ENCODE data around the gene CCDC102A. TPM values are rescaled to one million over a fixed set of nuclear protein-coding genes. Genes with fewer than 3 reads are reported as not detected.
A peak's percentile ranks its signal among the peaks of the same experiment; 100 is the strongest.

CCDC102A gene
- polyA plus RNA-seq, 1 experiment: 7.1 TPM

DNA sequence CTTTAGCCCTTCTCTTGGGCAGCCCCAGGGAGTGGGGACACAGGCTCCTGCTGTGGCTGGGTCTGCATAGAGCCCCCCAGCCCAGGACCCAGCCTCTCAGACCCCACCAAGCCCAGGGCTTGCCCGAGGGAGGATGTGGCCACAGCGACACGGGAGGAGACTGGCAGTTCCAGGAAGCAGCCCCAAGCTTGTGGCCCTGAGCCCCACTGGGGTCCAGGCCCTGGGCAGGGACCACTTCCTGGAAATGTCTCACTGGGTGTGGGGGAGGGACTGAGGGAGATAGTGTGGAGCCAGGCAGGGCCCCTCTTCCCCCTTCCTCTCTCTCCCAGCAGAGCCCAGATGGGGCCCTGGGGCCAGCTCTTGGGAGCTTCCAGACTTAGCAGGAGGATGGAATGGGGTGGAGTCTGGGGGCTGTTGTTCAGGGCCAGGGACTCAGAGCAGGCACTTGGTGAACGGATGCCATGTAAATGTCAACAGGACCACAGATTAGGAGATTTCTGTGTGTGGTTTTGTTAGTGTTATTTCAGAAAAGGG is 41.4 kb upstream of the CCDC102A start:
- Histone ChIP-seq H3K27me3 (ENCODE audit: control insufficient read depth, insufficient read depth, low read length) (peaks cover 15% of the 10 kb centered on the region), H3K4me3 (ENCODE audit: low read depth, low read length) (no peak overlapping the region), H3K9me3 (ENCODE audit: control insufficient read depth, insufficient read depth, low read length) (no peaks in the 10 kb centered on the region), H3K27ac (ENCODE audit: low read depth, low read length) (no peak overlapping the region)
- DNase-seq (ENCODE audit: low read depth, low spot score): no peak
- ChIA-PET CTCF (interaction anchor here (1.4 to 5.1 kb wide), 6 partner anchors 13 to 159 kb away, joined by 5 to 93 read pairs (median 12); partner anchors contain the start of gene KATNB1), POLR2A (no interaction called here)
- TF ChIP-seq, protein P1, sequence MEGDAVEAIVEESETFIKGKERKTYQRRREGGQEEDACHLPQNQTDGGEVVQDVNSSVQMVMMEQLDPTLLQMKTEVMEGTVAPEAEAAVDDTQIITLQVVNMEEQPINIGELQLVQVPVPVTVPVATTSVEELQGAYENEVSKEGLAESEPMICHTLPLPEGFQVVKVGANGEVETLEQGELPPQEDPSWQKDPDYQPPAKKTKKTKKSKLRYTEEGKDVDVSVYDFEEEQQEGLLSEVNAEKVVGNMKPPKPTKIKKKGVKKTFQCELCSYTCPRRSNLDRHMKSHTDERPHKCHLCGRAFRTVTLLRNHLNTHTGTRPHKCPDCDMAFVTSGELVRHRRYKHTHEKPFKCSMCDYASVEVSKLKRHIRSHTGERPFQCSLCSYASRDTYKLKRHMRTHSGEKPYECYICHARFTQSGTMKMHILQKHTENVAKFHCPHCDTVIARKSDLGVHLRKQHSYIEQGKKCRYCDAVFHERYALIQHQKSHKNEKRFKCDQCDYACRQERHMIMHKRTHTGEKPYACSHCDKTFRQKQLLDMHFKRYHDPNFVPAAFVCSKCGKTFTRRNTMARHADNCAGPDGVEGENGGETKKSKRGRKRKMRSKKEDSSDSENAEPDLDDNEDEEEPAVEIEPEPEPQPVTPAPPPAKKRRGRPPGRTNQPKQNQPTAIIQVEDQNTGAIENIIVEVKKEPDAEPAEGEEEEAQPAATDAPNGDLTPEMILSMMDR (IDR thresholded peaks at IDR 0.05; ENCODE audit: low read depth, low read length): no peak

DNA sequence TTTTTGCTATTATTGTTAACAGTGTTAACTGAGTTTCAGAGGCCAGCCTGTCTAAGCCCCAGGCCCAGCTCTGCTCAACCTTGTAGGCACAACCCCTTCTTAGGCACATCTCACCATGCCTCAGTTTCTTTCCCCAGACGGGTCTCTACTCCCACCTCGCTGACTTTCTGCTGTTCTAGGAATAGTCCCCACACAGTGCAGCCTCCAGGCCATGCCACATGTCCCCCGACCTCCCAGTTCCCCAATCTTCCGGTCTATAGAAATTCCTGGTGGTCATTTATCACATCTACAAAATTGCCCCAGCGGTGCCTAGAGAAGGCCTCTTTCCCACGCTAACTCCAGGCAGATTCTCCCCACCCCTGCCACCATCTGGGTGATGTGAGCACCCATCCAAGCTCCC is 40.8 kb upstream of the CCDC102A start:
- TF ChIP-seq, protein P1 (IDR thresholded peaks at IDR 0.05; ENCODE audit: low read depth, low read length): no peak
- Histone ChIP-seq H3K9me3 (ENCODE audit: control insufficient read depth, insufficient read depth, low read length) (no peaks in the 10 kb centered on the region), H3K27ac (ENCODE audit: low read depth, low read length) (no peak overlapping the region), H3K4me3 (ENCODE audit: low read depth, low read length) (no peak overlapping the region), H3K27me3 (ENCODE audit: control insufficient read depth, insufficient read depth, low read length) (peaks cover 10% of the 10 kb centered on the region)
- DNase-seq (ENCODE audit: low read depth, low spot score): no peak
- ChIA-PET CTCF (interaction anchor here (0.7 to 5.1 kb wide), 15 partner anchors 13 to 285 kb away, joined by 3 to 93 read pairs (median 7); partner anchors contain the start of gene KATNB1), POLR2A (no interaction called here)

DNA sequence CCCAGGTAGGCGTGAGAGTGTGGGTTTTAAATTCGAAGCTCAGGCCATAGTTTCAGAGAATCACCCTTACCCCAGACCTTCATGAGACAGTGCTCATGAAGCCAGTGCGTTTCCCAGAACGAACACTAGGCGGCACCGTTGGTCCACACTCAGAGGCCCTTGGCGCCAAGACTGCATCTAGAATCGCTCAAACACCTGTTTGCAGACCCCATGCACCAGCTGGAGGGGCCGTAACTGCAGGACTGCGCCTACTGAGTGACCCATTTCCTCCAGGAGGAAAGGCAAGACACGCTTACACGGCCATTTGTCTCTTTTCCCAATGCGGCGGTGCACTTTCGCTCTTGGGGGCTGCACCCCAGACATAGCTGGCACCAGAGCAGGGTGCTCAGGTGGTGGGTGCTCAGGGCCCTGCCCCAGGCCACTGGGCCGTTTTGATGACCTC is 40.1 kb upstream of the CCDC102A start:
- Histone ChIP-seq H3K9me3 (ENCODE audit: control insufficient read depth, insufficient read depth, low read length) (no peaks in the 10 kb centered on the region), H3K27me3 (ENCODE audit: control insufficient read depth, insufficient read depth, low read length) (peaks cover 10% of the 10 kb centered on the region), H3K4me3 (ENCODE audit: low read depth, low read length) (no peak overlapping the region), H3K27ac (ENCODE audit: low read depth, low read length) (no peak overlapping the region)
- peak; percentile 30 for DNase-seq (ENCODE audit: low read depth, low spot score)
- ChIA-PET CTCF (interaction anchor here (0.5 to 5.1 kb wide), 36 partner anchors 9 to 423 kb away, joined by 3 to 93 read pairs (median 5); partner anchors contain the start of gene KATNB1), POLR2A (no interaction called here)
- TF ChIP-seq, protein P1 (IDR thresholded peaks at IDR 0.05; ENCODE audit: low read depth, low read length): peak; percentile 97

DNA sequence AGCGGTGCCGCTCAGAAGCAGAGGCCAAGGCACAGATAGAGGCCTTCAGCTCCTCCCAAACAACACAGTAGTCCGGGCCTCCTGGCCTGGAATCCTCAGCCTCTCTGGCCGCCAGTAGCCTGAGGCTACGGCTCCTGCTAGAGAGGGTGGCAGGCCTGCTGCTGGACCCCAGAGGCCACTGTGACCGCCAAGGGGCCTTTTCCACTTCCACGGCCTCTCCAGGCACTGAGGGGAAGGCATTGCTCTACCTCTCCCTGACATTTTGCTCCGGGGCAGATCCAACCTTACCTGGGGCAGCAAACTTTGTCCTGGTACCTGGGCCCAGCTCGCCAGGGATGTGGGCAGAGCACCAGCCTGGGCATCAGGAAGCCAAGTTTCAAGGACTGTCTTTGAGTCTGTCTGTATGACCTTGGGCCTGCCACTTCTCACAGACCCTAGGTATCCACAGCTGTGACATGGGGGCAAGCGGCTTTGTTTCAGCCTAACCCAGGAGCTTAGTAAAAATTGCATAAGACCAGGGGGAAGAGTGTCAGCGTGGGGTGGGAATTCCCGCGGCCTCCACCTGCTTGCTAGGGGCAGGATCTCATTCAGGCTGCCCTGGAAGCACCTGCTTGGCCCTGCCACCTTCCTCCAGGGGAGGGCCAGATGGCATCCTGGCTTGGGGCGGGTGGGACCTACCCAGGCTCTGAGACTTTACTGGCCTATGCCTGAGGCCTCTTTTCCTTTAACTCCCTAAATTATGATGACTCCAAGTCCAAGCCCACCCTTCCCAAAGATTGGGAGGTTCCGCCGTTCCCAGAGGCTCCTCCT is 39.3 kb upstream of the CCDC102A start:
- H3K9me3 ChIP-seq (ENCODE audit: control insufficient read depth, insufficient read depth, low read length): no peaks in the 10 kb centered on the region
- no peak overlapping the region for H3K27ac ChIP-seq (ENCODE audit: low read depth, low read length)
- H3K27me3 ChIP-seq (ENCODE audit: control insufficient read depth, insufficient read depth, low read length): peaks cover 10% of the 10 kb centered on the region
- ChIA-PET CTCF (interaction anchor here (0.5 to 5.1 kb wide), 34 partner anchors 10 to 424 kb away, joined by 3 to 93 read pairs (median 5); partner anchors contain the start of gene KATNB1), POLR2A (no interaction called here)
- DNase-seq (ENCODE audit: low read depth, low spot score): no peak
- H3K4me3 ChIP-seq (ENCODE audit: low read depth, low read length): no peak overlapping the region
- TF ChIP-seq, protein P1 (IDR thresholded peaks at IDR 0.05; ENCODE audit: low read depth, low read length): no peak
